Body of pancreas (tissue), 4 donors: ENCODE results near the gene ASB2.

ENCODE experiments used
- CTCF ChIP-seq, 7 experiments: fragments of 450-650 bp in 4 of 7; fragments of 200-600 bp in 3 of 7; sonication (generic) in 3 of 7; IDR thresholded peaks; one replicate each; pipeline ENCODE4 v1.5.1; 2016 to 2019; ENCODE audit warnings: antibody characterized with exemption in 7 of 7
- POLR2A ChIP-seq, 3 donors: fragments of 450-650 bp; IDR thresholded peaks; one replicate each; pipeline ENCODE4 v1.6.1; 2016; ENCODE audit warnings: antibody characterized with exemption in 3 of 3, mild to moderate bottlenecking in 2 of 3

GRCh38 chr14:94003397-94003796, 27.0 kb upstream of the ASB2 start:
- TF ChIP-seq POLR2A (IDR thresholded peaks at IDR 0.05) (no peak), CTCF (IDR thresholded peaks at IDR 0.05) (no peak)
